Thoracic aorta (tissue), 2 donors: Measurements from ENCODE around the gene GALNT9. TPM values are rescaled to one million over a fixed set of nuclear protein-coding genes. Genes with fewer than 3 reads are reported as not detected.

Source experiments
- ATAC-seq: fragments of 150-250 bp; one replicate; pipeline ENCODE4 v1.8.0; 2017; ENCODE audit warnings: low read depth; ENCODE audit not compliant: insufficient number of reproducible peaks, low FRiP score
- DNase-seq: peaks from one replicate; pipeline ENCODE4 v3.0.0-alpha.2; 2020; ENCODE audit warnings: low spot score
- H3K27ac ChIP-seq, 2 donors: fragments of 200-600 bp; sonication (generic); 1 replicate in 1 of 2; 2 replicates in 1 of 2; pipeline ENCODE4 v1.5.1; 2016; ENCODE audit warnings: mild to moderate bottlenecking in 2 of 2, moderate library complexity in 2 of 2
- H3K27me3 ChIP-seq: fragments of 200-600 bp; sonication (generic); replicated peaks from 2 replicates; pipeline ENCODE4 v1.6.0; 2016; ENCODE audit warnings: mild to moderate bottlenecking; ENCODE audit not compliant: insufficient read depth
- H3K36me3 ChIP-seq: fragments of 200-600 bp; sonication (generic); one replicate; pipeline ENCODE4 v1.5.1; 2016
- H3K4me1 ChIP-seq, 2 donors: fragments of 200-600 bp; sonication (generic); 1 replicate in 1 of 2; 2 replicates in 1 of 2; pipeline versions ENCODE4 v1.5.1 to v1.6.0; 2016; ENCODE audit warnings: low read depth in 2 of 2, mild to moderate bottlenecking in 1 of 2; ENCODE audit not compliant: control insufficient read depth in 1 of 2
- H3K4me3 ChIP-seq: fragments of 200-600 bp; sonication (generic); 2 replicates; pipeline ENCODE4 v1.5.1; 2016; ENCODE audit warnings: mild to moderate bottlenecking
- H3K9me3 ChIP-seq: fragments of 200-600 bp; sonication (generic); 2 replicates; pipeline ENCODE4 v1.5.1; 2016
- CTCF ChIP-seq: fragments of 200-600 bp; sonication (generic); IDR thresholded peaks from one replicate; pipeline ENCODE4 v1.5.1; 2019; ENCODE audit warnings: antibody characterized with exemption
- total RNA-seq, 2 donors: library from RNA; depleted of rRNA; stranded (reverse); fragments of >200 nt; gene quantifications; one replicate each; pipeline versions ENCODE4 v1.1.0 to v1.2.3, GENCODE V29; 2016

The GALNT9 gene
- total RNA-seq, 2 donors from 2014 or later, result 1.7 TPM; not detected in 1

GRCh38 chr12:132175496-132176384 is 153.6 kb downstream of the GALNT9 start:
- Histone ChIP-seq H3K4me3 (no peak overlapping the region), H3K9me3 (no peaks in the 10 kb centered on the region), H3K27me3 (no peaks in the 10 kb centered on the region), H3K36me3 (no peaks in the 10 kb centered on the region), H3K27ac (no peak overlapping the region), H3K4me1 (no peaks in the 10 kb centered on the region)
- no peak for ATAC-seq
- no peak for DNase-seq
- TF ChIP-seq CTCF, result no peak

- Histone ChIP-seq H3K27ac (no peak overlapping the region), H3K36me3 (no peaks in the 10 kb centered on the region), H3K4me3 (no peak overlapping the region), H3K9me3 (no peaks in the 10 kb centered on the region), H3K4me1 (no peaks in the 10 kb centered on the region), H3K27me3 (no peaks in the 10 kb centered on the region)
- no peak for TF ChIP-seq CTCF
- DNase-seq (no peak), ATAC-seq (no peak)
Observed at GRCh38 chr12:132174839-132175490, 154.4 kb downstream of the GALNT9 start.

- no peaks in the 10 kb centered on the region for H3K27me3 ChIP-seq
- H3K4me3 ChIP-seq, result no peak overlapping the region
- no peaks in the 10 kb centered on the region for H3K9me3 ChIP-seq
- H3K4me1 ChIP-seq, result no peaks in the 10 kb centered on the region
- no peak for ATAC-seq
- no peak for DNase-seq
- H3K36me3 ChIP-seq, result no peaks in the 10 kb centered on the region
- TF ChIP-seq CTCF, result no peak
- no peak overlapping the region for H3K27ac ChIP-seq
Observed at GRCh38 chr12:132174015-132174838, 155.2 kb downstream of the GALNT9 start.

- ATAC-seq, result no peak
- H3K27me3 ChIP-seq, result no peaks in the 10 kb centered on the region
- no peaks in the 10 kb centered on the region for H3K4me1 ChIP-seq
- H3K36me3 ChIP-seq, result no peaks in the 10 kb centered on the region
- no peak overlapping the region for H3K27ac ChIP-seq
- no peaks in the 10 kb centered on the region for H3K9me3 ChIP-seq
- DNase-seq, result no peak
- no peak overlapping the region for H3K4me3 ChIP-seq
- TF ChIP-seq CTCF, result no peak
Observed at GRCh38 chr12:132173135-132174014, 156.0 kb downstream of the GALNT9 start.
